BJ (cell line): ENCODE measurements around the gene AHRR. TPM values are rescaled to one million over a fixed set of nuclear protein-coding genes. Genes with fewer than 3 reads are reported as not detected.

Experiments used
- CTCF ChIA-PET: fragments of 350-600 bp; formaldehyde crosslinking; extraction: SDS; loops from one replicate; lab custom pipeline; 2021; ENCODE audit warnings: antibody characterized with exemption, inconsistent platforms; lab: Yijun Ruan, JAX
- POLR2A ChIA-PET: fragments of 300-600 bp; sonication (Branson Sonifier 250); formaldehyde crosslinking; extraction: SDS; loops from one replicate; lab custom pipeline; 2021; ENCODE audit warnings: antibody characterized with exemption; lab: Charles Lee
- DNase-seq: peaks from one replicate; pipeline ENCODE4 v3.0.0-alpha.2; 2011; ENCODE audit warnings: low read depth
- H3K27me3 ChIP-seq: 2 replicates; pipeline ENCODE4 v1.6.0; 2011; ENCODE audit warnings: low read length; ENCODE audit not compliant: control insufficient read depth, insufficient read depth
- H3K36me3 ChIP-seq: 2 replicates; pipeline ENCODE4 v1.5.1; 2011; ENCODE audit warnings: low read length; ENCODE audit not compliant: control insufficient read depth, insufficient read depth
- H3K4me3 ChIP-seq: 2 replicates; pipeline ENCODE4 v1.5.1; 2011; ENCODE audit warnings: low read depth, mild to moderate bottlenecking, control low read depth, low read length
- polyA plus RNA-seq: library from polyadenylated mRNA; depleted of rRNA; stranded (reverse); fragments of >200 nt; gene quantifications from 2 replicates; pipeline ENCODE4 v1.2.3, GENCODE V29; 2011
- TF ChIP-seq, protein P1 (sequence below): IDR thresholded peaks from 2 replicates; pipeline ENCODE4 v1.5.1; 2011; ENCODE audit warnings: low read depth, mild to moderate bottlenecking, control low read depth, inconsistent platforms, low read length, moderate library complexity; ENCODE audit not compliant: insufficient read depth

Gene AHRR
- polyA plus RNA-seq, 1 experiment, result 36.4 TPM

DNA sequence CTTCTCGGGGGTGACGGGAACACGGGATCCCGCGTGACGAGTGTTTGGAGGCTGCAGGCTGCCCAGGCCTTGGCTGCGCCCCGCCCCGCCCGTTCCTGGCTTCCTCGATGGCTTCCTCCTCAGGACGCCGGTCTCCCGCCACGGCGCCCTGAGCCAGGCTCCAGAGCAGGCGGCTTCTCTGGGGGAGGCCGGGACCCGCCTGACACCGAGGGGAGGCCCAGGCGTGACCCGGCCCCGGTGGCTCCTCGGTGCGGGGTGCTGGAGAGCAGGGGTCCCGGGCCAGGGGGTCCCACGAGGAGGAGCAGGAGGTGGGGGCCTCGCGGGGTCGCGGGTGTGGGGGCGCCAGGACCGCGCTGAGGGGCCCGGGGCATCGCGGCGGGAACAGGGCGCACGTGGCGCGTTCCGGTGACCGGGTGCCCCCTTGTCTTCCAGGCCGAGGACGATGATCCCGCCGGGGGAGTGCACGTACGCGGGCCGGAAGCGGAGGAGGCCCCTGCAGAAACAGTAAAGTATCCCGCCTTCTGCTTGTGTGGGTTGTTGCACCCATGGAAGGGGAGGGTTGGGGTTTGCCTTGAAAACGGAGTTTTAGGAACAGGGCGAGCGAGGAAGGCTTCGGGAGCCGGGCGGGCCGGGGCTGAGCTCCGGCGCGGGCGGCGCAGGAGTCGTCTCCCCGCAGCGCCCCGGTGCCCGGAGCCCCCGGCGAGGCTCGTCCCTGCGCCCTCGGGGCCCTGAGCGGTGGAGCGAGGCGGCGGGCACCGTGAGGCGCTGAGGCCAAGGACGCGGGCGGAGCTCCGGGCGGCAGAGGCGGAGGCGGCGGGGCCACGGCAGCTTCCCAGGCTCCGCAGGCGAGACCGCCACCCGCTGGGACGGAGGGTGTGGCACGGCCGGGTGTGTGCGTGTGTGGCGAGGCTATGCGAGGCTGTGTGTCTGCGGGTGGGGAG is 22.2 kb downstream of the AHRR start:
- no peak for DNase-seq
- Histone ChIP-seq H3K27me3 (no peaks in the 10 kb centered on the region; the same call in 1 of the 2 replicates), H3K36me3 (peaks cover 9% of the 10 kb centered on the region), H3K4me3 (peak overlapping the region; percentile 41)
- TF ChIP-seq, protein P1, sequence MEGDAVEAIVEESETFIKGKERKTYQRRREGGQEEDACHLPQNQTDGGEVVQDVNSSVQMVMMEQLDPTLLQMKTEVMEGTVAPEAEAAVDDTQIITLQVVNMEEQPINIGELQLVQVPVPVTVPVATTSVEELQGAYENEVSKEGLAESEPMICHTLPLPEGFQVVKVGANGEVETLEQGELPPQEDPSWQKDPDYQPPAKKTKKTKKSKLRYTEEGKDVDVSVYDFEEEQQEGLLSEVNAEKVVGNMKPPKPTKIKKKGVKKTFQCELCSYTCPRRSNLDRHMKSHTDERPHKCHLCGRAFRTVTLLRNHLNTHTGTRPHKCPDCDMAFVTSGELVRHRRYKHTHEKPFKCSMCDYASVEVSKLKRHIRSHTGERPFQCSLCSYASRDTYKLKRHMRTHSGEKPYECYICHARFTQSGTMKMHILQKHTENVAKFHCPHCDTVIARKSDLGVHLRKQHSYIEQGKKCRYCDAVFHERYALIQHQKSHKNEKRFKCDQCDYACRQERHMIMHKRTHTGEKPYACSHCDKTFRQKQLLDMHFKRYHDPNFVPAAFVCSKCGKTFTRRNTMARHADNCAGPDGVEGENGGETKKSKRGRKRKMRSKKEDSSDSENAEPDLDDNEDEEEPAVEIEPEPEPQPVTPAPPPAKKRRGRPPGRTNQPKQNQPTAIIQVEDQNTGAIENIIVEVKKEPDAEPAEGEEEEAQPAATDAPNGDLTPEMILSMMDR, result no peak
- POLR2A ChIA-PET, result no interaction called here
- CTCF ChIA-PET, result interaction anchor here (0.7 to 1.7 kb wide), 4 partner anchors 12 to 87 kb away, joined by 3 to 4 read pairs (median 3); no protein-coding TSS in a partner anchor

DNA sequence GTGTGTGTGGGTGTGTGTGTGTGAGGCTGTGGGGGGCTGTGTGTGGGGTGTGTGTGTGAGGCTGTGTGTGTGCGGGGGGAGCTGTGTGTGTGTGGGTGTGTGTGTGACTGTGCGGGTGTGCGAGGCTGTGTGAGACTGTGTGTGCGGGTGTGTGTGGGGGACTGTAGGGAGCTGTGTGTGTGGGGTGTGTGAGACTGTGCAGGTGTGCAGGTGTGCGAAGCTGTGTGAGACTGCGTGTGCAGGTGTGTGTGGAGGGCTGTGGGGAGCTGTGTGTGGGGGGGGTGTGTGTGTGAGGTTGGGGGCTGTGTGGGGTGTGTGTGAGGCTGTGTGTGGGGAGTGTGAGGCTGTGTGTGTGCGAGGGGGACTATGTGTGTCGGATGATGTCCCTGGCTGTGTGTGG is 23.2 kb downstream of the AHRR start:
- Histone ChIP-seq H3K4me3 (no peak overlapping the region), H3K36me3 (peaks cover 9% of the 10 kb centered on the region), H3K27me3 (no peaks in the 10 kb centered on the region; the same call in 1 of the 2 replicates)
- no peak for DNase-seq
- ChIA-PET POLR2A (no interaction called here), CTCF (interaction anchor here (1.1 to 1.7 kb wide), 3 partner anchors 13 to 28 kb away, joined by 3 to 4 read pairs (median 3); no protein-coding TSS in a partner anchor)
- TF ChIP-seq, protein P1, result no peak

DNA sequence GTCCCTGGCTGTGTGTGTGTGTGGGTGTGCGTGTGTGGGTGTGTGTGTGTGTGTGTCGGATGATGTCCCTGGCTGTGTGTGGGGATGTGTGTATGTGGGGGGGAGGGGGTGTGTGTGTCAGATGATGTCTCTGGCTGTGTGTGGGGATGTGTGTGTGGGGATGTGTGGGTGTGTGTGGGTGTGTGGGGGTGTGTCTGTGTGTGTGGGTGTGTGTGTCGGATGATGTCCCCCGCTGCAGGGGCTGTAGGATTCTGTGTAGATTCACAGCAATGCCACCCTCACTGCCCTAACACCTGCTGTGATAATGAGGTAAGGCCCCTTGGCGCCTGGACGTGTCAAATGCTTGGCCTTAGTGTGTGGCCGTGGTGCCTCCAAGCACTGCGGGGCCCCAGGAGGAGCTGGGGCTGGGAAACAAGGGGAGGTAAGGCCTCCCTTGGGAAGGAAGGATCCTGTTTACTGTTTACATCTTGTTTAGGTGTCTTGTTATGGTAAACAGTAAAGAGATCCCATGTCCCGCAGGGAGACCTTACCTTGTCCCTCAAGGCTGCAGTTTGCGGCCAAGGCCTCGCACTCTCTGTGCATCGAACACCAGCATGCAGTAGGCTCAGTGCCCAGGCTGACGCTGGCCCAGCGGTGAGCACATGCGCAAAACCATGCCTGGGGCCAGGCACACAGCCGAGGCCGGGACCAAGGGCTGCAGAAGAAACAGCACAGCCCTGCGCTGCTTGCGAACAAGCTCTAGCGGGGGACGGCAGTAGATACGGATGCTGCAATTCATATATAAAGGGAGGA is 24.1 kb downstream of the AHRR start:
- H3K4me3 ChIP-seq, result no peak overlapping the region
- TF ChIP-seq, protein P1, result no peak
- ChIA-PET CTCF (interaction anchor here (1.1 to 1.7 kb wide), 2 partner anchors 29 kb away, joined by 3 to 4 read pairs; no protein-coding TSS in a partner anchor), POLR2A (no interaction called here)
- no peak for DNase-seq
- H3K27me3 ChIP-seq, result no peaks in the 10 kb centered on the region; the same call in 1 of the 2 replicates
- H3K36me3 ChIP-seq, result peaks cover 13% of the 10 kb centered on the region

DNA sequence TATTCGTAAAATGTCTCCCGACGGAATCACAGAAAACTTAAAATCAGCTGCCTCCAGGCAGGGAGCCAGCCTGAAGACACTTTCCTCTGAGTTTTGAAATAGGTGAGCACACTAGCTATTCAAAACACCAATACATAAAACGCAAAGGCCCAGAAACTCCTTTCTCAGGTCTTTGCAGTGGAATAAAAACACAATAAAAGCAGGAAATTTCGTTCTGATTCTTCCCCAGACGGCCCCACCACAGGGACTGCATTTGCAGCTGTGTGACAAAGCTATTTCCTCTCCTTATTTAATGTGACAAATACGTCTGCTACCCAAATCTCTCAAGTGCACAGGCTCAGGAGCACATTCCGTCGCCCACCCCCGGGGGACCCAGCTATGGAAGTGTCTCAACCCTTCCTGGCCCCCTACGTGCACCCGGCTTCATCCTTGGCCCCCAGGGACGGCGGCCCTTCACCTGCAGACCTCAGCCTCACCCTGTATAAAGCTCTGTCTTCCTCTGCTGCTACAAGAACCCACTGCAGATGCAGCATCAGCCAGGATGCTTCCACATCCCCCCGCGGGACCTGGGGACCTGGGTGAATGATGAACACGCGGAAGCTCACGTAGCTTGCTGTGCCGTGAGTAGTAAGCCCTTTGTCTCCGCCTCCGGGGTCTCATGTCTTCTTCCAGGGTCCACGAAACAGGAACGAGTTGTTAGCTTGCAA is 24.9 kb downstream of the AHRR start:
- CTCF ChIA-PET, result interaction anchor here (1.1 kb wide), 1 partner anchor 29 kb away, joined by 3 read pairs; no protein-coding TSS in a partner anchor
- TF ChIP-seq, protein P1, result no peak

More for the DNA sequence above, 24.9 kb downstream of the AHRR start:
- Histone ChIP-seq H3K36me3 (peaks cover 14% of the 10 kb centered on the region), H3K27me3 (no peaks in the 10 kb centered on the region; the same call in 1 of the 2 replicates), H3K4me3 (no peak overlapping the region)
- POLR2A ChIA-PET, result no interaction called here
- no peak for DNase-seq
